Vagina (tissue), 2 donors: ENCODE data around the gene APBB2. TPM values are rescaled to one million over a fixed set of nuclear protein-coding genes. Genes with fewer than 3 reads are reported as not detected.
"Not testable (repeated sequence)": the region's sequence is repeated elsewhere in the genome, so short reads cannot be mapped to it uniquely, and the experiment has no call there.

Experiments
- DNase-seq, 2 donors: peaks; one replicate each; pipeline ENCODE4 v3.0.0-alpha.2; 2017; ENCODE audit errors: extremely low spot score in 2 of 2
- H3K27ac ChIP-seq: fragments of 200-600 bp; sonication (generic); one replicate; pipeline ENCODE4 v1.5.1; 2019
- H3K27me3 ChIP-seq: fragments of 200-600 bp; sonication (generic); one replicate; pipeline ENCODE4 v1.5.1; 2019
- H3K36me3 ChIP-seq, 2 donors: fragments of 200-600 bp; sonication (generic); one replicate each; pipeline ENCODE4 v1.5.1; 2017 to 2019
- H3K4me1 ChIP-seq: fragments of 200-600 bp; sonication (generic); one replicate; pipeline ENCODE4 v1.5.1; 2019
- H3K4me3 ChIP-seq, 2 donors: fragments of 200-600 bp; sonication (generic); 1 replicate in 1 of 2; 2 replicates in 1 of 2; pipeline ENCODE4 v1.5.1; 2016 to 2019
- H3K9me3 ChIP-seq: fragments of 200-600 bp; sonication (generic); one replicate; pipeline ENCODE4 v1.5.1; 2019
- POLR2A ChIP-seq, 2 donors: fragments of 450-650 bp; IDR thresholded peaks; one replicate each; pipeline ENCODE4 v1.6.1; 2017; ENCODE audit warnings: antibody characterized with exemption in 2 of 2, mild to moderate bottlenecking in 2 of 2, moderate library complexity in 2 of 2
- POLR2AphosphoS5 ChIP-seq, 2 donors: sonication (generic); formaldehyde crosslinking; IDR thresholded peaks; one replicate each; pipeline ENCODE4 v1.9.0; 2017; ENCODE audit warnings: antibody characterized with exemption in 2 of 2, mild to moderate bottlenecking in 2 of 2, low read depth in 1 of 2; ENCODE audit not compliant: insufficient read depth in 1 of 2
- intact Hi-C: fragments of 100-400 bp; cut with DNase I; formaldehyde crosslinking; loops from one replicate; pipeline ENCODE4 v1.15.1; 2023
- total RNA-seq: library from RNA; depleted of rRNA; stranded (reverse); fragments of >200 nt; gene quantifications from one replicate; pipeline ENCODE4 v1.2.3, GENCODE V29; 2016
- TF ChIP-seq, protein P1 (sequence below), 3 experiments: fragments of 450-650 bp in 2 of 3; fragments of 200-600 bp in 1 of 3; sonication (generic) in 1 of 3; IDR thresholded peaks; one replicate each; pipeline ENCODE4 v1.5.1; 2017 to 2019; ENCODE audit warnings: antibody characterized with exemption in 3 of 3, mild to moderate bottlenecking in 2 of 3, moderate library complexity in 2 of 3

The APBB2 gene
- total RNA-seq, 1 donor from 2014 or later, result 68.8 TPM

DNA sequence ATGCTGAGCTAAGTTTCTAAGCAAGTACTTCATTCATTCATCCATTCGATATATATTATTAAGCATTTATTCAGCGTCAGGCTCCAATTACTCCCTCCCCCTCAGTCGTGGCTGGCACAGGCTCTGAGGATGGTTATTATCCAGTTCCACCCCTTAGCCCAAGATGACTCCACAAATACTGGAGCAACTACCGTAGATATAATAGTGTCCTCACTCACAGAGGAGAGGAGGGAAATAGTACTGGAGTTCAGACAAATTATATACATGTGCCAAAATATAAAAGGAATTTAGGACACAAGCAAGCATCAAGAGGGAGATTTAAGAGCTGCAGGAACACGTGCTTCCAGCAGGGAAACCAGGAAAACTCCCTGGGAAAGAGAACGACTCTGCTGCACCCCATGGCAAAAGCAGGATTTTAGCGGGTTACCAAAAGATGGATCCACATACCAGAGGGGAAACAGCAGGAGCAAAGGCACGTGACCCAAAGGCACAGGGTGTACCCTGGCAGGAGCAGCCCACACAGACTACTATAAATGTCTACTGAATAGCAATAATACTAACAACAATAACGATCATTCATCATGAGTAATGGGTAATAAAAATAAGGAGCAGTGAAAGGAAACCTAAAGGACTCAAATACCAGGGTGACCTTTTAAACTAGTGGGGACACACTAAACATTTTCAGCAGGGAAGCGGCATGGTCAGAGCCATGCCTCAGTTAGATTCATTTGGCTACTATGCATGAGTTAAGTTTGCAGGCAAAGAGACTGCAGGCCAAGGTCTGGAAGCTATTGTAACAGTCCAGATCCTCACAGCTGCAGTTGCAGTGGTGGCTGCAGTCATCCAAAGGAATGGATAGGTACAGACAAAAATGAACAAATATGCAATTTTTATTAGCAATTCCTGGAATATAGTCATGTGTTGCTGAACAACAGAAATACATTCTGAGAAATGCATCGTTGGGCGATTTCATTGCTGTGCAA lies 153.7 kb downstream of the APBB2 start:
- H3K4me1 ChIP-seq, result peaks cover 41% of the 10 kb centered on the region
- no peaks in the 10 kb centered on the region for H3K27me3 ChIP-seq
- no peaks in the 10 kb centered on the region for H3K36me3 ChIP-seq
- TF ChIP-seq POLR2A (IDR thresholded peaks at IDR 0.05) (no peak), POLR2AphosphoS5 (IDR thresholded peaks at IDR 0.05; ENCODE audit: insufficient read depth in 1 of 2, low read depth in 1 of 2) (peak in 1 of 2 donors; percentile 52)
- TF ChIP-seq, protein P1, sequence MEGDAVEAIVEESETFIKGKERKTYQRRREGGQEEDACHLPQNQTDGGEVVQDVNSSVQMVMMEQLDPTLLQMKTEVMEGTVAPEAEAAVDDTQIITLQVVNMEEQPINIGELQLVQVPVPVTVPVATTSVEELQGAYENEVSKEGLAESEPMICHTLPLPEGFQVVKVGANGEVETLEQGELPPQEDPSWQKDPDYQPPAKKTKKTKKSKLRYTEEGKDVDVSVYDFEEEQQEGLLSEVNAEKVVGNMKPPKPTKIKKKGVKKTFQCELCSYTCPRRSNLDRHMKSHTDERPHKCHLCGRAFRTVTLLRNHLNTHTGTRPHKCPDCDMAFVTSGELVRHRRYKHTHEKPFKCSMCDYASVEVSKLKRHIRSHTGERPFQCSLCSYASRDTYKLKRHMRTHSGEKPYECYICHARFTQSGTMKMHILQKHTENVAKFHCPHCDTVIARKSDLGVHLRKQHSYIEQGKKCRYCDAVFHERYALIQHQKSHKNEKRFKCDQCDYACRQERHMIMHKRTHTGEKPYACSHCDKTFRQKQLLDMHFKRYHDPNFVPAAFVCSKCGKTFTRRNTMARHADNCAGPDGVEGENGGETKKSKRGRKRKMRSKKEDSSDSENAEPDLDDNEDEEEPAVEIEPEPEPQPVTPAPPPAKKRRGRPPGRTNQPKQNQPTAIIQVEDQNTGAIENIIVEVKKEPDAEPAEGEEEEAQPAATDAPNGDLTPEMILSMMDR (IDR thresholded peaks at IDR 0.05), result no peak
- H3K4me3 ChIP-seq, result no peak overlapping the region
- no peaks in the 10 kb centered on the region for H3K9me3 ChIP-seq
- no peak for DNase-seq
- intact Hi-C loops, result no loop called here
- H3K27ac ChIP-seq, result peak overlapping the region; percentile 47

DNA sequence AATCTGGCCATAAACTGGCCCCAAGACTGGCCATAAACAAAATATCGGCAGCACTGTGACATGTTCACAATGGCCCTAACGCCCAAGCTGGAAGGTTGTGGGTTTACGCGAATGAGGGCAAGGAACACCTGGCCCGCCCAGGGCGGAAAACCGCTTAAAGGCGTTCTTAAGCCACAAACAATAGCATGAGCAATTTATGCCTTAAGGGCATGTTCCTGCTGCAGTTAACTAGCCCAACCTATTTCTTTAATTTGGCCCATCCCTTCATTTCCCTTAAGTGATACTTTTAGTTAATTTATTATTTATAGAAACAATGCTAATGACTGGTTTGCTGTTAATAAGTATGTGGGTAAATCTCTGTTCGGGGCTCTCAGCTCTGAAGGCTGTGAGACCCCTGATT lies 154.9 kb downstream of the APBB2 start:
- H3K27ac ChIP-seq, result peak overlapping the region; percentile 9
- H3K9me3 ChIP-seq, H3K36me3 ChIP-seq, DNase-seq, H3K27me3 ChIP-seq, intact Hi-C loops, H3K4me3 ChIP-seq: not testable (repeated sequence)
- H3K4me1 ChIP-seq, result peaks cover 35% of the 10 kb centered on the region

DNA sequence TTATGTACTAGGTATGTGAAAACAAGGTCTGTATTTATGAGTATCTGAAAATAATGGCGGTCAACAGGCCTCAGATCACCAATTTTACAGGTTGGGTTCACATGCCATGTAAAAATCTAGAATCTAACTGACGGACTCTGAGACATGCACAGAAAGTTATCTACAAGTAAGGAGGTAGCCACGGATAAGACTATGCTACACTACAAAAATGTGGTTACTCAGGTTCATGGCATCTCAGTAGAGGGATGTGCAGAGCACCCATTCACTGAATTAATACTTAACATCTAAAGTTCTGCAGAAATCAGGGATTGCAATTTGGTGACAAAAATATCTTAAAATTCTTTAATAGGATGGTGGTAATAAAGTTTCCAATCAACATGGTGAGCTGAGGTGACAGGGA lies 155.9 kb downstream of the APBB2 start:
- no peaks in the 10 kb centered on the region for H3K27me3 ChIP-seq
- no peak overlapping the region for H3K4me3 ChIP-seq
- H3K9me3 ChIP-seq, result no peaks in the 10 kb centered on the region
- peaks cover 30% of the 10 kb centered on the region for H3K4me1 ChIP-seq
- TF ChIP-seq POLR2AphosphoS5 (IDR thresholded peaks at IDR 0.05; ENCODE audit: insufficient read depth in 1 of 2, low read depth in 1 of 2), result no peak
- TF ChIP-seq, protein P1 (IDR thresholded peaks at IDR 0.05), result no peak
- no peak for TF ChIP-seq POLR2A (IDR thresholded peaks at IDR 0.05)
- no peaks in the 10 kb centered on the region for H3K36me3 ChIP-seq
- intact Hi-C loops, result no loop called here
- DNase-seq, result no peak
- H3K27ac ChIP-seq, result no peak overlapping the region

DNA sequence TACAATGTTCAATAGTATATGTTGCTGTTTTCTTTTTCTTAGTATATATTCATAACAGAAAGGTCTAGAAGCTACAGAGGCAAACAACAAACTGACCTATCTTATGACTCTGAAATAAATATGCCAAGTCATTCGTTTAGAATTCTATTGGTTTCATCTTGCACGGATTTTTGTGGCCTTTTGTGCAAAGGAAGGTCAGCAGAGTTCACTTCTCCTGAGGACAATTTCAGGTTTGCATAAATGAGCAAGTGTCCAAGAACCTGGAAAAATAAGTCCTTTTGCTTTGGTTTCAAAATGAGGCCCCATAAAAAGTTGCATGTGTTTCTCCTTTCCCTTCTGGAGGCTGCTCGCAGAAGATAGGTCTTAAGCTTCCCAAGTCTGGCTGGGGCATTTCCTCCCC lies 156.9 kb downstream of the APBB2 start:
- H3K4me1 ChIP-seq, result peaks cover 28% of the 10 kb centered on the region
- H3K27me3 ChIP-seq, result no peaks in the 10 kb centered on the region
- intact Hi-C loops, result no loop called here
- H3K36me3 ChIP-seq, result no peaks in the 10 kb centered on the region
- TF ChIP-seq POLR2A (IDR thresholded peaks at IDR 0.05) (no peak), POLR2AphosphoS5 (IDR thresholded peaks at IDR 0.05; ENCODE audit: insufficient read depth in 1 of 2, low read depth in 1 of 2) (no peak)
- TF ChIP-seq, protein P1 (IDR thresholded peaks at IDR 0.05), result no peak
- DNase-seq, result no peak
- H3K4me3 ChIP-seq, result no peak overlapping the region
- no peak overlapping the region for H3K27ac ChIP-seq
- H3K9me3 ChIP-seq, result no peaks in the 10 kb centered on the region

DNA sequence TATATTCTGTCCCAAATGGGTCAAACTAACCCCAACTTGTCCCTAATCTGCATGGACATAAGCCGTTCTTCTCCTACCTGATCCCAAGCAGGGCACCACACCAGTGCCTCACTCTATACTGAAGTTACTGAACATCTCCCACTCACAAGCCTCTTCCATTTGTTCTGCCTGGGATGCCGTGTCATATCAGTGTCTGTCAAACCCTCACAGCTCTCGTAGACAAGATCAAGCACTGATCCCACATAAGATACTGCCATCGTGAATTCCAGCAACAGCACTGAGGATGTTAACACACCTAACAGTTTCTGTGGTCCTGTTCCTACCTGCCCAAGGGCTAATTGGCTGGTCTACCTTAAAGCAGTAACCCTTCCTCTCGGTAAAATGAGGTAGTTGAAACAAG lies 162.1 kb downstream of the APBB2 start:
- TF ChIP-seq POLR2A (IDR thresholded peaks at IDR 0.05) (no peak), POLR2AphosphoS5 (IDR thresholded peaks at IDR 0.05; ENCODE audit: insufficient read depth in 1 of 2, low read depth in 1 of 2) (no peak)
- TF ChIP-seq, protein P1 (IDR thresholded peaks at IDR 0.05), result no peak
- no peak for DNase-seq
- H3K4me3 ChIP-seq, result no peak overlapping the region
- no peaks in the 10 kb centered on the region for H3K9me3 ChIP-seq
- intact Hi-C loops, result no loop called here
- no peak overlapping the region for H3K27ac ChIP-seq
- no peaks in the 10 kb centered on the region for H3K36me3 ChIP-seq
- peaks cover 18% of the 10 kb centered on the region for H3K4me1 ChIP-seq
- no peaks in the 10 kb centered on the region for H3K27me3 ChIP-seq
